ENCODE measurements around the gene AXIN2.

GRCh38 chr17:65557349-65558310, 3.8 kb downstream of the AXIN2 start:
- no peak for TF ChIP-seq REST (IDR thresholded peaks at IDR 0.05; ENCODE audit: insufficient read depth in 1 of 2, low read depth in 2 of 2, low read length in 1 of 2)
- TF ChIP-seq TCF7L2 (IDR thresholded peaks at IDR 0.05; ENCODE audit: low read depth, low read length), result no peak
